SK-N-MC (cell line): Measurements from ENCODE around the gene ENTPD3.
A peak's percentile ranks its signal among the peaks of the same experiment; 100 is the strongest.

Experiments
- DNase-seq: peaks from one replicate; pipeline ENCODE4 v3.0.0-alpha.2; 2011; ENCODE audit warnings: low read depth, low spot score
- H3K27ac ChIP-seq: fragments of 200-600 bp; sonication (generic); 2 replicates; pipeline ENCODE4 v1.5.1; 2016; ENCODE audit warnings: mixed run types
- H3K36me3 ChIP-seq: fragments of 200-600 bp; sonication (generic); 2 replicates; pipeline ENCODE4 v1.6.1; 2017; ENCODE audit warnings: antibody characterized with exemption, low read length, mixed read lengths; ENCODE audit not compliant: insufficient read depth
- H3K4me3 ChIP-seq: fragments of 200-600 bp; sonication (generic); 2 replicates; pipeline ENCODE4 v1.5.1; 2016
- H3K9ac ChIP-seq: fragments of 200-600 bp; sonication (generic); 2 replicates; pipeline ENCODE4 v1.8.0; 2017; ENCODE audit warnings: mixed run types, mixed read lengths; ENCODE audit not compliant: insufficient read length
- H3K9me3 ChIP-seq: fragments of 200-600 bp; sonication (generic); 2 replicates; pipeline ENCODE4 v1.6.1; 2017; ENCODE audit warnings: low read depth, mild to moderate bottlenecking, antibody characterized with exemption, low read length, moderate library complexity, mixed read lengths
- EZH2 ChIP-seq: fragments of 200-600 bp; sonication (generic); IDR thresholded peaks from one replicate; pipeline ENCODE4 v1.6.1; 2017; ENCODE audit warnings: antibody characterized with exemption
- FOXP2 ChIP-seq: optimal IDR thresholded peaks from 2 replicates; pipeline ENCODE3; 2011; ENCODE audit warnings: mild to moderate bottlenecking, moderate library complexity; ENCODE audit not compliant: insufficient read depth; ENCODE audit errors: extremely low read length, control extremely low read depth
- POLR2AphosphoS5 ChIP-seq: IDR thresholded peaks from 2 replicates; pipeline ENCODE4 v1.6.1; 2012; ENCODE audit warnings: mild to moderate bottlenecking, low read depth, low read length, borderline replicate concordance

The ENTPD3 gene

DNA sequence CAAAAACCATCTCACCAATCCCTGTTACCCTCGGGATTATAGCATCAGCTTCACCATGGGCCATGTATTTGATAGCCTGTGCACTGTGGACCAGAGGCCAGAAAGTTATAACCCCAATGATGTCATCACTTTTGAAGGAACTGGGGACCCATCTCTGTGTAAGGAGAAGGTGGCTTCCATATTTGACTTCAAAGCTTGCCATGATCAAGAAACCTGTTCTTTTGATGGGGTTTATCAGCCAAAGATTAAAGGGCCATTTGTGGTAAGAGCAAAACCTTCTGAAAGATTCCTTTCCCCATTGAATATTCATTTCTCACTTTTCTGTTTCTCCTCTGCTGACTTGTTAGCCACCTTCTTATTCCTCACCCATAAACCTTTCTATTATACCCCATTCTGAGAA, 35.9 kb downstream of the ENTPD3 start:
- no peak for DNase-seq
- Histone ChIP-seq H3K9me3 (no peaks in the 10 kb centered on the region), H3K9ac (no peak overlapping the region), H3K4me3 (no peak overlapping the region), H3K27ac (no peak overlapping the region), H3K36me3 (no peaks in the 10 kb centered on the region)
- TF ChIP-seq FOXP2 (no peak), POLR2AphosphoS5 (no peak), EZH2 (no peak)

- H3K4me3 ChIP-seq, result no peak overlapping the region
- TF ChIP-seq FOXP2, result no peak
- TF ChIP-seq POLR2AphosphoS5, result no peak
- TF ChIP-seq EZH2, result no peak
- no peaks in the 10 kb centered on the region for H3K36me3 ChIP-seq
- H3K9me3 ChIP-seq, result no peaks in the 10 kb centered on the region
- H3K27ac ChIP-seq, result no peak overlapping the region
- DNase-seq, result no peak
- H3K9ac ChIP-seq, result no peak overlapping the region
Measured at GRCh38 chr3:40427045-40427669, 40.2 kb downstream of the ENTPD3 start.

DNA sequence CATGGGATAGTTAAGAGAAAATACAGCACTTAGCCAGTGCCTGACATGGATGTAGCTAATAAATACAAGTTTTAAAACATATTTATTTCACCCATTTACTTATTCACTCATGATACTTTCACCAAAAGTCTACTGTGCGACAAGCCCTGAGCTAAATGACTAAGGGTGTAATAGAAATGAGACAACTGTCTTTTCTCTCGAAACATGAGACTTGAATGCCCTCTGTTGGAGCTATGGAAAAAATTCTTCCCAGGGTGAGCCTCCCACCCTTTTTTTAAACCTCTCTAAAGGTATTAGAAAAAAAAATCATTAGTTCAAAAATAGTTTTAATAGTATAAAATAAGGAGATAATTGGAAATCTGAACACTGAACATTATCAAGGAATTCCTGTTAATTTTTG, 45.8 kb downstream of the ENTPD3 start:
- Histone ChIP-seq H3K4me3 (no peak overlapping the region), H3K36me3 (no peaks in the 10 kb centered on the region), H3K27ac (no peak overlapping the region), H3K9ac (no peak overlapping the region), H3K9me3 (no peaks in the 10 kb centered on the region)
- TF ChIP-seq POLR2AphosphoS5 (no peak), FOXP2 (no peak), EZH2 (no peak)
- no peak for DNase-seq

DNA sequence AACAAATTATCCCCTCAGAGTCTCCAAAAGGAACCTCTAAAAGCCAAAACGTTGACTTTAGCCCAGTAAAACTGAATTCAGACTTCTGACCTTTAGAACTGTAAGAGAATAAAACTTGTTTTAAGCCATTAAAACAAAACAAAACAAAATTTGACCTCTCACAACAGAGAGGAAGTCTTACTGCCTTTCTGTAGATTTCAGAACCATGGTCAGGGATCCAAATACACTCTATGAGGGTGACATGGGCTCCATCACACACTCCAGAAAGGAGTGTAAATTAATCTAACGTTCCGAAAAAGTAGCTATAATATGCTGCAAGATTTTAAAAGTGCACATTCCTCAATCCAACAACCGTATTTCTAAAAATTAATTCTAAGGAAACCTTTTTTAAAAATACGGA, 50.9 kb downstream of the ENTPD3 start:
- Histone ChIP-seq H3K27ac (no peak overlapping the region), H3K9ac (no peak overlapping the region), H3K36me3 (no peaks in the 10 kb centered on the region), H3K9me3 (no peaks in the 10 kb centered on the region), H3K4me3 (no peak overlapping the region)
- TF ChIP-seq POLR2AphosphoS5 (no peak), EZH2 (no peak), FOXP2 (no peak)
- no peak for DNase-seq

DNA sequence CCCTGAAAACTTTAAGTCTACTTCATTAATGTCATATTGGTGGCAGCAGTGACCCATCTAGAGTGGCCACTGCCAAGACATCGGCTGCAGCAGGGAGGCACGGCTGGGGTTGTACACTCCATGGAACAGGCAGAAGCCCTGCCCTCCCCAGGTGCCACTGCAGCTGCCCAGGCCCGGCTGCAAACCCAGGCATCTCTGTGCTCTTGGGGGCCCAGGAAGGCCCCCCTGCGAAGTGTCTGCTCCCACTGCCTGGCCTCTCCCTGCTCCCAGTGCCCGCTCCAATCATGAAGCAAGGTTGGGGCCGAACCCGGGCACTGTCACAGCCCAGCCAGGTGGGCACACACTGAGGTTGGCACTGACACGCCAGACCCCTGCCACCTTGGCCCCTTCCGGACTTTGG, 58.1 kb downstream of the ENTPD3 start:
- Histone ChIP-seq H3K9me3 (no peaks in the 10 kb centered on the region), H3K9ac (no peak overlapping the region), H3K27ac (no peak overlapping the region), H3K4me3 (no peak overlapping the region), H3K36me3 (no peaks in the 10 kb centered on the region)
- TF ChIP-seq FOXP2, result no peak
- TF ChIP-seq EZH2, result no peak
- TF ChIP-seq POLR2AphosphoS5, result no peak
- no peak for DNase-seq

- Histone ChIP-seq H3K9me3 (no peaks in the 10 kb centered on the region), H3K36me3 (no peaks in the 10 kb centered on the region), H3K4me3 (no peak overlapping the region), H3K9ac (no peak overlapping the region), H3K27ac (no peak overlapping the region)
- TF ChIP-seq FOXP2, result no peak
- TF ChIP-seq POLR2AphosphoS5, result no peak
- no peak for TF ChIP-seq EZH2
- no peak for DNase-seq
Measured at GRCh38 chr3:40445880-40446279, 58.9 kb downstream of the ENTPD3 start.

- no peak for TF ChIP-seq EZH2
- TF ChIP-seq POLR2AphosphoS5, result no peak
- TF ChIP-seq FOXP2, result no peak
Measured at GRCh38 chr3:40450438-40450837, 63.5 kb downstream of the ENTPD3 start.

GRCh38 chr3:40451551-40451950, 64.6 kb downstream of the ENTPD3 start:
- TF ChIP-seq FOXP2 (no peak), EZH2 (no peak), POLR2AphosphoS5 (no peak)
- no peak overlapping the region for H3K27ac ChIP-seq
- H3K9me3 ChIP-seq, result no peaks in the 10 kb centered on the region
- no peak overlapping the region for H3K4me3 ChIP-seq
- no peaks in the 10 kb centered on the region for H3K36me3 ChIP-seq
- no peak overlapping the region for H3K9ac ChIP-seq
- DNase-seq, result no peak

More at GRCh38 chr3:40450438-40450837, 63.5 kb downstream of the ENTPD3 start:
- Histone ChIP-seq H3K36me3 (no peaks in the 10 kb centered on the region), H3K9ac (no peak overlapping the region), H3K9me3 (no peaks in the 10 kb centered on the region), H3K4me3 (no peak overlapping the region), H3K27ac (no peak overlapping the region)
- DNase-seq, result no peak

GRCh38 chr3:40452057-40452456, 65.1 kb downstream of the ENTPD3 start:
- Histone ChIP-seq H3K27ac (no peak overlapping the region), H3K9me3 (no peaks in the 10 kb centered on the region), H3K36me3 (no peaks in the 10 kb centered on the region), H3K9ac (peak overlapping the region; percentile 75), H3K4me3 (peak overlapping the region; percentile 83)
- no peak for DNase-seq
- no peak for TF ChIP-seq EZH2
- no peak for TF ChIP-seq POLR2AphosphoS5
- no peak for TF ChIP-seq FOXP2
